HG02759 (cell line): Measurements from ENCODE around the gene GPR17.

Experiments used
- ATAC-seq: cut with Tn5 transposase; IDR thresholded peaks from one replicate; pipeline ENCODE4 v1.9.1; 2021; ENCODE audit warnings: mild to moderate bottlenecking, moderate library complexity; ENCODE audit not compliant: unreplicated experiment

Gene GPR17

DNA sequence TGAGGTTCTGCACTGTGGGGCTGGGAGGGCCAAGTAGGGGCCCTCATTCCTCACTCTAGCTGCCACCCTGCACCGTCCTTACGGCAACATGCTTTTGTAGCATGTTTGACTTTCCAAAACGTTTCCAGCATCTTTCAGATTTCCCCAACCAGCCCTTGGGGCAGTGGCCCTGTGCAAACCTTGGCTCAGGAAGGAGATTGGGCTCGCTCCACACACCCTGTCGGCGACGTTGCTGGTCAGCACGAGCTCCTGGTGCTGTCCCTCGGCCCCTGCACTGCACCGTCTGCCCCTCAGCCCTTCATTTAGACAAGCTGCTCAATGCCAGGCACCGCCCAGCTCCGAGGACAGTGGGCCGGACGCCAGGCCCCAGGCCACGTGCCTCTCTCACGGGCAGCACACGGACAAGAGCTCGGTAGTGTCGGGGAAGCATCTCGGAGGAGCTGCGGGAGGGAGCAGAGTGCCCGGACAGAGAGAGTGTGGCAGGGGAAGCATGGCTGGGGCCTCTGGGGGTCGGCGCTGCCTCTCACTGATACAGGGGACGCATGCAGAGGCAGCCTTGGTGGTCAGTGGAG is 6.9 kb downstream of the GPR17 start:
- no peak for ATAC-seq

DNA sequence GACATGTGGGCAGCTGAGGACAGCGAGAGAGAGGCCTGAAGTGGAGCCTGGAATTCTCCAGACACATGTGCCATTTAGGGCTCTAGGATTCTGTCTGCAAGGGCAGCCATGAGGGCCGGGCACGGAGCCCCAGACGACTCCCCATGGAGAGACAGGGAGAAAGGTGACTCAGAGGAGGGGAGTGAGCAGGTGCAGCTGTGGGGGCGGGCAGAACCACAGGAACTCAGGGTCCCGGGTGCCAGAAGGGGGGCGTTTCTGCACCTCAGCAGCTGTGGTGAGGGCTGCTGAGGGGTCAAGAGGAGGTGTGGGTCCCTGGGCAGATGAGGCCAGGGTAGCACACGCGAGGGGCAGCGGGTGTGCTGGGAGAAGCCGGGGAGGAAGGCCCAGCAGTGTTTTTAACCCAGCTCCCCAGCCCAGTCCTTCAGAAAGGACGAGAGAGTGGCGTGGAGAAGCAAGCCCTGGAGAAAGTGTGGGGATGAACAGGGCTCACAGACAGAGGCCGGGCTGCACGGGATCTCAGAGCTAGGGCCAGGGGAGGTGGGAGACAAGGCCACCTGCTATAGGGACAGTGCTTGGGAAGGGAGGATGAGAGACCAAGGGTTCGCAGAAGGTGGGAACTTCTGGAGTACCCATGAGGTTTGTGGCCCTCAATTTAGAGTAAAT is 7.6 kb downstream of the GPR17 start:
- no peak for ATAC-seq

DNA sequence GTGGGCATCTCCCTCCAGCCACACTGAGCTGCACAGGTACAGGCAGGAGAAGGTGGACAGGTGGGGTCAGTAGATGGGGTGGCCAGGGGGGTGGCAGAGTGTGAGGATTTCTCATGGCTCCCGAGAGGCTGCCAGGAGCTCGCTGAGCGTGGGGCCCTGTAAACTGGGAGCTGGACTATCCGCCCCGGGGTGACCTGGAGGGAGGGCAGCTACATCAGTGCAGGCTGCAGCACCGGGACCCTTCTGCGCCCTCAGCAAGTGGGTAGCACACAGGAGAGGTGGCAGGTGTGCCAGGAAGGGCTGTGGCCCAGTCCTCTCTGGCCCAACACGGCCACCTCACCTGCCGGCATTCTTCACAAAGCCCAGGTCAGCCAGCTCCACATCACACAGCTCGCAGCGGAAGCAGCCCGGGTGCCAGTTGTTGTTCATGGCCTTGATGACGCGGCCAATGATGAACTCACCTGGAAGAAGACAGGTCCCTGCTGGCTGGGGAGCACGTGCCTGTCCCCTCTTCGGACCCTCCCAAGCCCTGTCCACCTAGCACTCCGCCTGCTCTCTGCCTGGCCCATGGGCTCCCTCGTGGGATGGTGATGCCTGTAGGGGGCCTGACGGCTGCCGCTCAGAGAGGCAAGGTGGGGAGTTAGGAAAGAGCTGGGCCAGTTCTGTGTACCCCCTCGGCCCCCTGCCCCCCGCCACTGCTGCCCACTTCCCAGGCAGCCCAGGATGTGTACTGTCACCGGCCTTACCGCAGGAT is 8.3 kb downstream of the GPR17 start:
- ATAC-seq, result no peak

DNA sequence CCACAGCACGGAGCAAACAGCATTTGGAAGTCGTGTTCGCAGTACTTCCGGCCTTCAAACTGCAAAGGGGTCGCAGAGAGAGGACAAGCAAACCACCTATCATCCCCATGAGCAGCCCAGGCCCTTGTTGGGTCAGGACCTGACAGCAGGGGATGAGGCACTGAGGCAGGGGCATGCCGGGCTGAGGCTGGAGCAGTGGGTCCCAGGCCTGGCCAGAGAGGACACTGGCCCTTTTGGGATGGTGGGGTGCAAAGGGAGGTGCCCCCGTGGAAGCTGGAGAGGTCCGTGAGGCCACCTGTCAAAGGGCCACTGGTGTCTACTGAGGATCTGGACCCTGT is 8.9 kb downstream of the GPR17 start:
- ATAC-seq, result no peak

DNA sequence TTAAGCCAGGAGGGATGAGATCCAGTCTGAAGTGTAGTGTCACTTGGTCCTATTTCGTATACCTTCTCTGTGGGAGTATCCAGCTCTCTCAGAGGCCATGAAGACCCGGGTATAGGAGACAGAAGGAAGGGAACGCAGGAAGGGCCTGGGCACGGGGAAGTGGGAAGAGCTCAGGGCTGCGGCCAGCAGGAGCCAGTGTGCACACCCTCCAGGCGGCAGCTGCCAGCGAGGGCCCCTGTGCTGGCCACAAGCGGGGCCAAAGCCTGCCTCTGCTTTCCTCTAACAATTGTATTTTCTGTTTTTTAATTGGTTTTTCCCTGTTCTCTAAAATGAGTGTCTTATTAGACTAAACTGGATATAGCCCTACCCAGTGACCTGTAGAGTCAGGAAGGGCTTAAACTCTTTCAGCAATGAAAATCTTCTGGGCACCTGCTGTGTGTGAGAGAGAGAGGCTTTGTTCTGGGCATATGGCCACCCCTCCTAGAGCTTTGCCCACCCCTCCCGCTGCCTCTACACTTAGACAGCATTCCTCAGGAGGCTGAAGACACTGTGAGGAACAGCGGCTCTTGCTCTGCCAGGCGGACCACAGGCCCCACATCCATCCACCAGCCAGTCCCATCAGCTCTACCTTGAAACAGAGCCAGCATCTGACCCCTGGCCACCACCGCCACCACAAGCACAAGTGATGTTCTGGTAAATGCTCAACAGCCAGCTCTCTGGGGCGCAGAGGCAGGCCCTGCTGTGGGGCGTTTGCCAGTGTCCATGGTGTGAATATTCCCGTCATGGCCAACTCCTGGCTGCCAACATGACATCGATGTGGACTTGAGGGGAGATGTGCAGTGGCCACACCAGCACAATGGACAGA is 9.5 kb downstream of the GPR17 start:
- ATAC-seq, result no peak

DNA sequence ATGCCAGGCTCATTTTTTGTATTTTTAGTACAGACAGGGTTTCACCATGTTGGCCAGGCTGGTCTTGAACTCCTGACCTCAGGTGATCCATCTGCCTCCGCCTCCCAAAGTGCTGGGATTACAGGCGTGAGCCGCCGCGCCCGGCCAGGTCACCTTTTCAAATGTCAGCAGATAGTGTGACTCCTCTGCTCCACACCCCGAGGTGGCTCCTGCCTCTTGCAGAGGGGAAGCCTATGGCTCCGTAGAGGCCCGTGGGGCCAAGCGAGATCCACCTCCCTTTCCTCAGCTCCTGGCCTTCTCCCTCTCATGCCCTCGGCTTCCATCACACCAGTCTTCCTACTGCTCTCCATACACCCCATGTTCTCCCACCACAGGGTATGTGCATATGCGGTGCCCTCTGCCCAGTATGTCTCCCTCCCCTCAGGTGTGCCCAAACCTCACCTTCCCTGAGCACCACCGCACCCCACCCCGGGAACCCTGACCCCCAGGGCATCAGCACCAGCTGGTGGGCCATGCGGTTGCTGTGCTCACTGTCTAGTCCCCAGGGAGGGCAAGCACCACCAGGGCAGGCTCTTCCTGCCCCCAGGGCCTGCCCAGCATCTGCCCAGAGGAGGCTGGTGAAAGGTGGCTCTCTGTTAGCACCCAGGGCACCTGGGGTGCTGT is 10.7 kb downstream of the GPR17 start:
- no peak for ATAC-seq

DNA sequence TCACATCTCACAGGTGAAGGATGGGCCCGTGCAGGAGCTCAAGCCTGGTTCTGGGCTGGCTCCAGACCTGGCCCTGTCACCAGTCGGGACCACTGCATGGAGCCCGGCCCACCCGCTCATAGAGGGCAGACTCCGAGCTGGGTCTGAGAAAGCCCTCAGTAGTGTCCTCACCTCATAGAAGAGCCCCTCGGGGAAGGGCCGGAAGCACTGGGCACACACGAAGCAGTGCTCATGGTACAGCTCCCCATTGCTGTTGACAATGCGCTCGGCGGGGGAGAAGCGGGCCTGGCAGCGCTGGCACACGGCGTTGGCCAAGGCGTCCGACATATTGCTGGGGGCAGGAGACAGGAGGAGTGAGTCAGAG is 11.3 kb downstream of the GPR17 start:
- ATAC-seq, result no peak

DNA sequence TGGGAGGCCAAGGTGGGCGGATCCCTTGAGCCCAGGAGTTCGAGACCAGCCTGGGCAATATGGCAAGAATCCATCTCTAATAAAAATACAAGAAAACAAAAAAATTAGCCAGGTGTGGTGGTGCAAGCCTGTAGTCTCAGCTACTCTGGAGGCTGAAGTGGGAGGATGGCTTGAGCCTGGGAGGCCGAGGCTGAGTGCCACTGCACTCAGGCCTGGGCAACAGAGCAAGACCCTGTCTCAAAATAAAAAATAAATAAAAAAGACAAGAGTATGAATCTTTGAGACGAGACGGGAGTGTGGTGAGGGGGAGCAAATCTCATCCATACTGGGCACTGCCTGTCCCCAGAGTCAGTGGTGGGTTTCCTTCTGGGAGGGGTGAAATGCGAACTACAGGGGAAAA is 12.2 kb downstream of the GPR17 start:
- ATAC-seq, result no peak

DNA sequence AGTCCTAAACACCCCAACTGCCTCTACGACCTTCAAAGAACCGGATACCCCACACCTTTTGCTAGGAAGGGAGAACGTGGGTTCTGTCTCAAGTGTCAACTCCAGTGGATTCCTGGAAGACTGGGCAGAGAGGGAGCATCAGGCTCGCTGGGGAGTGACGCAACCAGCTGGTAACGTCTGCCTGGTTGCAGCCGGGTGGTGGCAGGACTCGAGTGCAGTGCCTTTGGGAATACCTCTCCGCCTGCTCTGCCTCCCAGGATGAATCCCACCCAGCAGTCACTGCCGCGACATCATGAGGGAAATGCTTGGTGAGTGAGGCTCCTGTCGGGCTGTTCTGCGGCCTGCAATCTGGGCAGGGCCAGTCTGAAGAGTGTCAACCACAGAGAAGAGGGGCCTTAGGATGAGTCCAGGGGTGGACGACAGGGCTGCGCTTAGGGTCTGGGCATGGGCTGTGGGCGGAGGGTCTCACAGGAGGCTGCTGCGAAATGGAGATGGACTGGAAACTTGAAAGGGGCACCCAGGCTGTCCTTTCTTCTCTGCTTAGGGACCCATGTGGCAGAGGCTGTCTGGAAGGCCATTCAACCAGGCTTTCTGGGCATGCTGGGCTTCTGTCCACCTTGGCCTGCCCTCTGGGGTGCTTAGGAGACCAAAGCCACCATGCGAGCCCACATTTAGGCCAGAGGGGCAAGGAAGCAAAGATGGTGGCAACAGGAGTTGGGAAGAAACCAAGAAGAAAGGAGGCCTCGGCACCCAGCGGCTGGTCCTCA is 12.9 kb downstream of the GPR17 start:
- ATAC-seq, result no peak

DNA sequence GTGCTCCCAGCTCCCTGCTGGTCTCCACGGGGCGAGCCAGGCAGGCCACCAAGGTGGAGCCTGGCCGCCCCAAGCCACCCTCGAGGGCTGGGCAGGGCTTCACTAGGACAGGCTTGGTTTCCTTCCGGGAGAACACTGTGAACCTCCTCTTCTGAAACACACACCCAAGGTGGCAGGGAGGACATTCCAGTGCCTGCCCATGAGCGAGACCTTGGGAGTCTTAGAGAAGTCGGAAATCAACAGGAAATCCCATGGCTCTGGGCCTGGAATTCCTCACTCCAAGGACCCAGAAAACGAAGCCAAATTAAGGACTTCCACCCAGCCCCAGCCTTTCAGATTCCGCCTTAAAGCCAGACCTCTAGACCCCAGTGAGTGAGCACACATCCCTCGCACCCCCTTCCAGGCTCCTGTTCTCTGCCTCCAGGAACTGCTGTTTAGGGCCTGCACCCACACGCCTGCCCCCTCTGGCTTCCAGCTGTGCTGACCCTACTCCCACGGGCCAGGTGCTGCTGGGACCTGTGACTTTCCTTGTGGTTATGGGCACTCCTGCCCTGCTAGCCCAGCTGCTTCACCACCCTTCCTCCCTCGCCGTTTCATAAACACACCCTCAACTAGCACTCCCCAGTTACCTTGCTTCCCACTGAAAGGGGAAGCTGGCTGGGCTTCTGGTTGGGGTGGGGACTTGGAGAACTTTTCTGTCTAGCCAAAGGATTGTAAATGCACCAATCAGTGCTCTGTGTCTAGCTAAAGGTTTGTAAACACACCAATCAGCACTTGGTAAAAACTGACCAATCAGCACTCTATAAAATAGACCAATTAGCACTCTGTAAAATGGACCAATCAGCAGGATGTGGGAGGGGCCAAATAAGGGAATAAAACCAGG is 13.7 kb downstream of the GPR17 start:
- ATAC-seq, result no peak

DNA sequence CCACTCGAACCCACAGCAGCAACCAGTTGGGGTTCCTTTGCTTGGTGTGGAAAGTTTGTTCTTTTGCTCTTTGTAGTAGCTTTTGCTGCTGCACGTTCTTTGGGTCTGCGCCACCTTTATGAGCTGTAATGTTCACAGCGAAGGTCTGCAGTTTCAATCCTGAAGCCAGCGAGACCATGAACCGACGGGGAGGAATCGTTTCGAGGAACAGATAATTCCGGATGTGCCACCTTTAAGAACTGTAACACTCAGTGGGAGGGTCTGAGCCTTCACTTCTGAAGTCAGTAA is 14.3 kb downstream of the GPR17 start:
- no peak for ATAC-seq

DNA sequence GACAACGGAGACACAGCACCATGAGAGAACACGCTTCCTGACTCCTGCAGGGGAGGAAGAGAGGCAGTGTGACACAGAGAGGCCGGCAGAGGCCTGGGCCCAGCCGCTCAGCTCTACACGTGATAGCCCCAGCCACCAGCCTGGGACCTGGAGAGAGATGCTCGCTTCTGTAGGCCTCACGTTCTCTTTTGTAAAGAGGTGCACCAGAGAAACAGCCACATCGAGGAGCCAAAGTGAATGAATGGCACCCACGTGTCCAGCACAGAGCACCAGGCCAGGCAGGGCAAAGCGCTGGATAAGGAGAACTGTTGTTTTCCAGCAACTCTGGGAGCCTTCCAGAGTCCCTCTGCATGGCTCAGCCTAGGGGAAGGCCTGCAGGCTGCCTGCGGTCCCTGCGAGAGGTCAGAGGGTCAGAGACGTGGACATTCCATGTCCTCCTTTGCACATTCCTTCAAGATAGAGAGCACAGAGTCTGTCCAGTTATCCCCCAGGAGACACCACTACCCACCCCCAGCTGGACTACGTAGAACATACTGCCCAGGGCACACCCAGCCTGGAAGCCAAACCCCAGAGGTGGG is 15.2 kb downstream of the GPR17 start:
- no peak for ATAC-seq

DNA sequence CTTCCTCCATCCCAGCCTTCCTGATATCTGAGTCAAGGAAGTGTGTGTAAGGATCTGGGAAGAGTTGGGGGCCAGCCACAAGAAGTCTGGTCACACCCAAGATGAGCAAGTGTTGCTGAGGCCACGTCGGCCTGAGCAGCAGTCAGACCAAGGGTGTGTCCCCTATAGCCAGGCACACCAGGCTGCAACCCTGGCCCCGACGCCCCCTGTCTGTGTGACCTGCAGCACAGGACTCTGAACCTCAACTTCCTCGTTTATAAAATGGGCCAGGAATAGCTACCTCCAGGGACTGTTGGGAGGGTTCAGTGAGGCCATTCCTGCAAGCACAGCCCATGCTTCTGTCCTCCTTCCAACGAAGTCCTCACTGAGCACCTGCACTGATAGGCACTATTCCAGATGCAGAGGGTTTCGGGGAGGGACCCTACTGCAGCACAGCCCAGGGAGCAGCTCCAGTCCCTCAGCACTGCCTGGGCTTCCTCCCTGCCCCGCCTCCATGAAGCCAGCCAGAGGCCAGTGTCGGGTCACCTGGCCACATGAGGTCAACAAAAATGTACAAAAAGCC is 16.1 kb downstream of the GPR17 start:
- ATAC-seq, result no peak

DNA sequence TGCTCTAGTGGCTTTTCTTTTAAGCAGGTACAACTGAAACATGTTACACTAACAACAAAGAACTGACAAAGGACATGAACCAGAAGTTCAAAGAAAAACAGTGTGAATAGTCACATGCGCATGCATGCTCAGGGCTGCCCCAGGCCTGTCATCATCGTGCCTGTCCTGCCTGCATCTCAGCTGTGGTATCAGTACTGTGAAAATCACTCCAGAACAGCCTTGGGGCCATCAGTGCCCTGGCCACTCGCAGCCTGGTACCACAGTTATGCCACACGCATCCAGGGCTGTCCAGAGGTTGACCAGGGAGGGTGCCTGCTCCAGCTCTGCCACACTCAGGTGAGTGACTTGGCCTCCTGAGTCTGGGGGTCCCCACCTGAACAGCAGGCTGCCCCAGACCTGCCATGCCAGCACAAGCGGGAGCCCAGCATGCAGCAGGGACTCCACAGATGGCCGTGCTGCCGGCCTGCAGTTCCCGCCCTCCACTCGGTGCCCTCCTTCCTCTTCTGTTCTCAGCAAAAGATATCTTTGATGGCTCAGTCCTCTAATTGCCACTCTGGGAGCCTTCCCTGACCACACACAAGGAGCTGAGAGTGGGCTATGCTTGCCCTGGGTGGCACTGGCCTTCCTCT is 17.1 kb downstream of the GPR17 start:
- ATAC-seq, result no peak

DNA sequence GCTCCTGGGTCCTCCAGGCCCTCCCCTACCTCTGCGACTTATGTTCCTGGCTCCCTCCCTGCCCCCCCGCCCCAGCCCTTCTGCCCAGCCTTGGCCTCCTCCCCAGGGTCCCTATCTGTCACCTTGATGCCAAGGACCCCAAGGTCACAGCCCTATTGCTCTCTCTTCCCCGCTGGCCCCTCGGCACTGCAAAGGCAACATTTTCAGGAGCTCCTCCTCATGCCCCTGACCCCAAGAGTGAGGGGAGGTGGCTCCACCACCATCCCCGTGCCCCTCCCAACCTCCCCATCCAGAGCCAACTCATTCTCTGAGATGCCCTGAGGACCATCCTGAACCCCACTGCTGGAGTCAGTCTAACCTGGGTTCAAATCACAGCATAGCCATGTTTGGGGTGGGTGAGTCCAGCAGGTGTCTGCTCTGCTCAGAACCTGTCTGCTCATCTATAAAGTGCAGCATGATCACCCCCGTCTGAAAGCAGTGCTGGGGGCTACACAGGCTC is 17.7 kb downstream of the GPR17 start:
- no peak for ATAC-seq

DNA sequence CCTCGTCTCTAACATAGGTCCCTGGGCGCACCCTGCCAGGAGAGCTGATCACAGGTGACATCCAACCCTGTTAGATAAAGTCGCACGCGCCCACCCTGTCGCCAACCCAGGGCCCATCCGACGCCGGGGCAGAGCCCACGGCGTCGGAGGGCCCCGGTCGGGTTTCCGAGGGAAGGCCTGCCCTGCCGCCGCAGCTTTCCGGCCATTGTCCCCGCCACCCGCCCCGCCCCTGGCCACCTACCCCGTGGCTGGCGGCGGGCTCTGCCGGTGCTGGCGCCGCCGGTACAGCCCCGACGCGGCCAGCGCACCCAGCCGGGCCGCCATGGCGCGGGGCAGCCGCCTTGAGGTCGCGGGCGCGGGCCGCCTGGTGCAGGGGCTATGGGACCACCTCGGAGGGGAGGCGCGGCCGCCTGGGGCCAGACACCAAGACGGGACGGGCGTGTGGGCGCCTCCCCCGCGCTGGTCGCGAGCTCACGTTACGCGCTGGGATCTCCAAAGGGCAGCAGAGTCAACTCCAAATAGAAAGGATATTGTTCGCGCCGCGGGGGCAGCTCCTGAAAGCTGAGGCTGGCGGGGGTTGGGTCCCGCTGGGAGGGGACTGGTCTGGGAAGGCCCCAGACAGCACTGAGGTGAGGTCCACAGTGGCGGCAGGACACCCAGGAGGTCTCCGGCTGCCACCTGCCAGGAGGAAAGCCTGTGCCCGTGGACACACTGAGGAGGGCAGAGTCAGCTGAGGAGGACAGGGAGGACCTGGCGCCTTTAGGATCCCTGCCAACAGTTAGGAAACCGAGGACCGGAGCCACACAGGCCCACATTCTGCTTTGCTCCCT is 18.3 kb downstream of the GPR17 start:
- ATAC-seq, result no peak

DNA sequence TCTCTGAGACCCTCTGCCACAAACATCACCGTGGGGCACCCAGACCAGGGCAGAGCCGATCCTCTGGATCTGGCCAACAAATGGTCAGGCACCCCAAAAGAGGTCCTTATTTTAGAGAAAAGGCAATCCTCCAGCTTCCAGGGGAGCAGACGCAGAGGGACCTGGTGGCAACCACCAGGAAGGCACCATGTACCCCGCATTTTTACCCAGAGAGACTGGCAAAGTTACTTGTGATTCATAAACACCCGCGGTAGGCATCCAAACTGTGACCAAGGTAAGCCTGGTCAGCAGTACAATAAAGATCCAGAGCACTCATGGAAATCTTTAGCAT is 18.9 kb downstream of the GPR17 start:
- no peak for ATAC-seq
